ENCODE measurements around the gene AFF4. TPM values are rescaled to one million over a fixed set of nuclear protein-coding genes. Genes with fewer than 3 reads are reported as not detected.
A peak's percentile ranks its signal among the peaks of the same experiment; 100 is the strongest.

Gene AFF4
- total RNA-seq, 1 experiment from 2014 or later, result 55.6 TPM

DNA sequence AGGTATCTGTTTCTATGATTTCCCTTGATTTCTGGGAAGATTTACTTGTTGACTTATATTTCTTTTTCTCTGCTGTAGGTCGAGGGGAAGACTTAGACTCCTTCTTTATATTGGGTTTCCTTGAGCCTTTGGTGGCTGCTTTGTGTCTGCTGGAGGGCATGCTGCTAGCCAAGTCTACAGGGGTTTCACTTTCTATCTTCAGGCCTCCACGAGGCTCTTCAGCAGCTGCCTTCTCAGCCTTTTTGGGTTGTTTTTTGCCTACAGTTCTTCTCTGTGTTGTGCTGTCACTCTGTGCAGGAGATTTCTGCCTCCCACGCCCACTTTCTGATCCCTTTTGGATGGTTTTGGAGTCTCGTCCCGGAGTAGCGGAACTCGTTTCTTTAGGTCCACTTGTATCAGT, 66.7 kb downstream of the AFF4 start:
- Histone ChIP-seq H3K27me3 (replicated peaks) (no peaks in the 10 kb centered on the region), H3K27ac (no peak overlapping the region), H3K9me3 (replicated peaks) (no peaks in the 10 kb centered on the region), H3K4me1 (replicated peaks) (no peaks in the 10 kb centered on the region), H3K36me3 (peaks cover 100% of the 10 kb centered on the region), H3K4me3 (no peak overlapping the region)
- no peak for DNase-seq (ENCODE audit: low read depth in 1 of 2, low spot score in 2 of 2)

DNA sequence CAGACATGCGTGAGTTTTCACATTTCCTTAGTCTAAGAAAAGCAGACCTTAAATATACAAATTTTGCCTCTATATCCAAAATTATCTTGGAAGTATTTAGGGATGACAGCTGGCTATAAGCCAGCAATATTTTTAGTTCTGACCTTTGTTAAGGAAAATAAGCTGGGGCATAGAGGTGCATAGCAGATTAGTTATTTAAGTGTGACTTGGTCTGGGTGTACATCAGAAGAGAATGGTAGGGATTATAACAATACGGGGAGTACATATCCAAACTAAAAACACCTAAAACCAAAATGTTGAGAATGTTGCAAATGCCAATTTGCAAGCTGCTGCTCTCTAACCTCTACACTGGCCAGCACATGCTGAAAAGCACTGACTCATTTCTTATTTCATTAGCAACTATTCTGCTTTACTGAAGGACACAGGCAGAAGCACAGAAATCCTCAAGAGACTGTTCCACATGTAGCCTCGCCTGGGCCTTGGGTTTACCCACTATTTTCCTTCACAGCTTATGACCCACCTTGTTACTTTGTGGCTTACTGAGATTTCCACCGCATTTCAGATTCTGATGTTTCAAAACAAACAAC, 67.6 kb downstream of the AFF4 start:
- Histone ChIP-seq H3K9me3 (replicated peaks) (no peaks in the 10 kb centered on the region), H3K36me3 (peaks cover 98% of the 10 kb centered on the region), H3K4me3 (no peak overlapping the region), H3K27me3 (replicated peaks) (no peaks in the 10 kb centered on the region), H3K27ac (no peak overlapping the region), H3K4me1 (replicated peaks) (no peaks in the 10 kb centered on the region)
- no peak for DNase-seq (ENCODE audit: low read depth in 1 of 2, low spot score in 2 of 2)

DNA sequence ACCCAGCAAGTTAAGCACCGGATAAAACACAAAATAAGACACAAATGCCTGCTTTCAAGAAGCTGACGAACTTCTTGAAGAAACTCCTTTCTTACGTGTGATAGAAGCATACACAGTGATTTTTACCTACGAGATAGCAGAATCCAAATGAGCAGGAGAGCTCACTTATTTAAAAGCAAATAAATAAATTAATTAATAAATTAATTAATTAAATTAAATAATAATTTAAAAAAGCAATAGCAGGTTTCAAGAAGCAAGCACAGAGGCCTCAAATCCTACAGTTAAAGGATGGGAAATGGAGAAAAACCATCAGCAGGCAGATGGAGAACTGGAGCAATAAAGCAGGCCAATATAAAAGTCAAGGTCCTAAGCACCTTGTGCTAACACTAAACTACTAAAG, 72.6 kb downstream of the AFF4 start:
- Histone ChIP-seq H3K4me1 (replicated peaks) (no peaks in the 10 kb centered on the region), H3K27ac (no peak overlapping the region), H3K4me3 (no peak overlapping the region), H3K27me3 (replicated peaks) (no peaks in the 10 kb centered on the region), H3K9me3 (replicated peaks) (no peaks in the 10 kb centered on the region), H3K36me3 (peaks cover 95% of the 10 kb centered on the region)
- DNase-seq (ENCODE audit: low read depth in 1 of 2, low spot score in 2 of 2), result no peak

DNA sequence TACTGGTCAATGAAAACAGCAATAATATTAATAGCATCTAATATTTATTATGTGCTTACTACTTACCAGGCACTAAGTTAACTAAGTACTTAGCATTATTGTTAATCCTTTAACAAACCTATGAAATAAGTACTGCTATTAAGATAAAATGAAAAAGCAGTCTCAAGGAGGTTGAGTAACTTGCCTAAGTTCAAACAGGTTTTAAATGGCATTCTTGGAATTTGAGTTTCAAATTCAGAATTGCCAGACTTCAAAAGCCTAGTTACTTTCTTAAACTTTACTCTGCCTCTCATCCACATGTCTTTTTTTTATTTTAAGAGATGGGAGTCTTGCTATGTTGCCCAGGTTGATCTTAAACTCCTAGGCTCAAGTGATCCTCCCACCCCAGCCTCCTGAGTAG, 73.9 kb downstream of the AFF4 start:
- Histone ChIP-seq H3K36me3 (peaks cover 91% of the 10 kb centered on the region), H3K4me3 (no peak overlapping the region), H3K9me3 (replicated peaks) (no peaks in the 10 kb centered on the region), H3K27ac (no peak overlapping the region), H3K27me3 (replicated peaks) (no peaks in the 10 kb centered on the region), H3K4me1 (replicated peaks) (no peaks in the 10 kb centered on the region)
- DNase-seq (ENCODE audit: low read depth in 1 of 2, low spot score in 2 of 2), result no peak

DNA sequence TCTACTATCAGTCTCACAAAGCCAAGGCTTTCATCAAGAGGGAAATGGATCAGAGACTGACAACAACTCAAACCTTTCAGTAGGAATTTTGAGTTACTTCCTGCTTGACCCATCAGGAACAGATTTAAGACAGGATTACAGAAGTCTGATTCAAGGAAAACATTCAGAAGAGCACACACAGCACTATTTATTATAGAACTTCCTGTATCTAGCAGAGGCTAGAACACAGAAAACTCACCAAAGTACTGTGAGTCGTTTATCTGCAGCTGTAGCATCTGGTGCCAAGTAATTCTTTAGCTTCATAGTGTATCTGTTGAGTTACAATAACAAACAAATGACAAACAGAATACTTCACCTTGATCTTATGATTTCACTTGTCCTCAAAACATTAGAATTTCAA, 76.2 kb downstream of the AFF4 start:
- H3K36me3 ChIP-seq, result peaks cover 91% of the 10 kb centered on the region
- H3K27me3 ChIP-seq (replicated peaks), result no peaks in the 10 kb centered on the region
- H3K4me3 ChIP-seq, result no peak overlapping the region
- DNase-seq (ENCODE audit: low read depth in 1 of 2, low spot score in 2 of 2), result no peak
- H3K9me3 ChIP-seq (replicated peaks), result no peaks in the 10 kb centered on the region
- H3K4me1 ChIP-seq (replicated peaks), result no peaks in the 10 kb centered on the region
- H3K27ac ChIP-seq, result no peak overlapping the region

DNA sequence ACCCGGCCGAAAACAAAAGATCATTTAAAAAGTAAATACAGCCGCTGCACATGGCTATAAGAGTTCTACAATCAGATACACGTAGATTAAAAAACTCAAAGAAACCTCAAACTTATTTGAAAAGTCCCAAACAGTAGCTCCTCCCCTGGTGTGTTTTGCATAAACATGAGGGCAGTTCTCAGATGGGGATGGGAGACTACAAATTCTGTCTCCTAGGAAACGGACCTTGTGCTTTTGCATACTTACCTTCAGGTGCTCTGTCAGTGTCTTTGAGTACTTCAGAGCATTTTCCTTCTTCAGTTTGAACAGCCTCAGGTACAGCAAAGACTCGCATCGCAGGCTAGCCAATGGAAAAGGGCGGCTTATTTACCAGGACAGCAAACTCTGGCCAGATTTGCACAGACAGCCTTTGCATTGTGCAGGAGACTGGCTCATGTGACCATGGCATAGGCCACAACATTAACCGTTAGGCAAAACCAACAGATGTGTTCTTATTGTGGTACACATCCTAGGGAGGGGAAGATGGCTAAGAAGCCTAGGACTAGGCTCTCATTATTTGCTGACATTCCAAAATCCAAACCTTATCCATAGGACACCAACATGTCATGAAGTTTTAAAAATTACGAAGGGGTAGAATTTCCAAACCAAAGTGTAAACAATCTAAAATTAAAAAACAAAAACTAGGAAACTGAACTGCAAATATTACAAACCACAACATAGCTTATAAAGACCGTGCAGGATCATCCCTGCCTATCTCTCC, 77.2 kb downstream of the AFF4 start:
- H3K4me3 ChIP-seq, result no peak overlapping the region
- no peak for DNase-seq (ENCODE audit: low read depth in 1 of 2, low spot score in 2 of 2)
- H3K9me3 ChIP-seq (replicated peaks), result no peaks in the 10 kb centered on the region
- peaks cover 89% of the 10 kb centered on the region for H3K36me3 ChIP-seq
- no peaks in the 10 kb centered on the region for H3K27me3 ChIP-seq (replicated peaks)
- no peak overlapping the region for H3K27ac ChIP-seq
- no peaks in the 10 kb centered on the region for H3K4me1 ChIP-seq (replicated peaks)

DNA sequence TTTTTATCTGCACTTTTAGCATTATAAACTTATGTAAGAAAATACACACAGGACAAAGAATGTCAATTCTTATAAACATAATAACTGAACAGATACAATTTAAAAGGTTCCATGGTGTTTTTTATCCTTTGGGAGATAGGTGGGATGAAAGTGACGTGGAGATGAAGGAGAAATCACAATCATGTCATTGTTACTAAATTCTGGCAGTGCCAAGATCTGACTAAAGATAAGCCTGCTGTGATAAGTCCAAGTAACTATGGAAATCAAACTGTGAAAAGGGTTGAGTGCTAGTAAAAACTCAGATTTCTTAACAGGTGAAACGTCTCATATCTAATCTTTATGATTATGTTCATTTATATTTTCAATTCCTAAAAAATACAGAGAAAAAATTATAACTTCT, 78.9 kb downstream of the AFF4 start:
- Histone ChIP-seq H3K4me3 (no peak overlapping the region), H3K27ac (no peak overlapping the region), H3K27me3 (replicated peaks) (no peaks in the 10 kb centered on the region), H3K4me1 (replicated peaks) (no peaks in the 10 kb centered on the region), H3K9me3 (replicated peaks) (no peaks in the 10 kb centered on the region), H3K36me3 (peaks cover 94% of the 10 kb centered on the region)
- DNase-seq (ENCODE audit: low read depth in 1 of 2, low spot score in 2 of 2), result no peak

DNA sequence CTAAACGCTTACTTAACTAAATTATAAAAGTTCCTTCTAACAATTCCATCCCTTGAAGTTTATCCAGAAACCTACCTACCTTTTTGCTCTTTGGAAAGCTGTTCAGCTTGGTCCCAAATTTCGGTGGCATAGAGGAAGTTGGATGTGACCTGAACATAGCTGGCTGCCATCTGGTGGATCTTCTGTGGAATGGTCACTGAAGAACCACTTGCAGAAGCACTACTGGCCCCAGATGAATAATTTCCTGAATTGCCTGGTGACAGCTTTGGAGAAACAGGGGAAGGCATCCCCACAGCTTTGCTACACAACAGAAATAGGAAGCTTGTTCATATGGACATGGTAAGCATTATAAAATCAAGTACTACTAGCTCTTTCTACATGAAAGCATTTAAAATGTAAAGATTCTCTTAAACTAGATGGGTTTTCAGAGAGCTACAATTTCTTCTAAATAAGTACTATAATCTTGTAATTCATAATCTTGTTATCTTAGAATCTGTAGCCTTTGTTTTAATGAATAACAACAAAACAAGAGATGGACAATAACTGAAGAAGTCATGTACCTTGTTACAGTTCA, 80.1 kb downstream of the AFF4 start:
- Histone ChIP-seq H3K4me3 (no peak overlapping the region), H3K4me1 (replicated peaks) (no peaks in the 10 kb centered on the region), H3K27me3 (replicated peaks) (no peaks in the 10 kb centered on the region), H3K9me3 (replicated peaks) (no peaks in the 10 kb centered on the region), H3K27ac (no peak overlapping the region), H3K36me3 (peaks cover 94% of the 10 kb centered on the region)
- peak; percentile 63 to 72 for DNase-seq (ENCODE audit: low read depth in 1 of 2, low spot score in 2 of 2)

DNA sequence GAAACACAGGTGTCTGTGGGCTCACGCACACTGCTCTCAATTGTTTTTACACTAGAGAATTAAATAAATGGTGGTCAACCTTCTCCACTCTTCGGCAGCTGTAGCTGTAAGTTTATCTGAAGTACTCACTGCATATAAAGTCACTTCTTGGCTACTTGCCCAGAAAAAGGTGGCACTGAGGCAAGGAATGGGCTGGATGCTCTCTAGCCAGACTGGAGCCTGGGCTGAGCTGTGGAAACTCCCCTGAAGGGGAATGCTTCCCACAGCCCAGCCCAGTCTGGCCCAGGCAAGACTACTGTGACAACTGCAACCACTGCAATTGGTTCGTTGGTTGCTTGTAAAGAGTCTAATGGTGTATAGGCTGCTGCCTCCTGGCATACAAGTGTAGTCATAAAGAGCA, 85.5 kb downstream of the AFF4 start:
- H3K9me3 ChIP-seq (replicated peaks), result no peaks in the 10 kb centered on the region
- H3K4me1 ChIP-seq (replicated peaks), result 0 out of 2 replicates have a peak, but pooled peaks cover 3% of the 10 kb centered on the region
- no peak overlapping the region for H3K27ac ChIP-seq
- no peaks in the 10 kb centered on the region for H3K27me3 ChIP-seq (replicated peaks)
- H3K4me3 ChIP-seq, result no peak overlapping the region
- peak in 1 of 2 experiments; percentile 26 for DNase-seq (ENCODE audit: low read depth in 1 of 2, low spot score in 2 of 2)
- peaks cover 91% of the 10 kb centered on the region for H3K36me3 ChIP-seq

DNA sequence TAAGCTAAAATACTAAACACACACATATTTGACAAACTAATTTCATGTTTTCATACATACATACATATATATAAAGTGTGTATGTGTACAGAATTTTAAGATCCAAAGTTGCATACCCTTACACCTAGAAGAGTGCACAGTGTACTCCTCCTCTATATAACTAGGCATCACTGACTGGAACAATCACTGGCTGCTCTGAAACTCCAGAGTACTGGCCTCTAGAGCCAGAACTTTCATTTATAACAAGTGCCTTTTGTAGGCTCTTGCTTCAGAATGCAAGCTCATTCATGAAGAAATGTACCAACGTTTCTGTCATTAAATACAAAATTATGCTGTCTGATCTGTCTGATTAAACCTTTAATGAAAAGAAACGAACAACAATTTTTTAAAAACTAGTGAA, 86.0 kb downstream of the AFF4 start:
- peaks cover 91% of the 10 kb centered on the region for H3K36me3 ChIP-seq
- 0 out of 2 replicates have a peak, but pooled peaks cover 3% of the 10 kb centered on the region for H3K4me1 ChIP-seq (replicated peaks)
- H3K4me3 ChIP-seq, result no peak overlapping the region
- DNase-seq (ENCODE audit: low read depth in 1 of 2, low spot score in 2 of 2), result no peak
- H3K9me3 ChIP-seq (replicated peaks), result no peaks in the 10 kb centered on the region; the same call in 1 of the 2 replicates
- H3K27me3 ChIP-seq (replicated peaks), result no peaks in the 10 kb centered on the region
- H3K27ac ChIP-seq, result no peak overlapping the region

DNA sequence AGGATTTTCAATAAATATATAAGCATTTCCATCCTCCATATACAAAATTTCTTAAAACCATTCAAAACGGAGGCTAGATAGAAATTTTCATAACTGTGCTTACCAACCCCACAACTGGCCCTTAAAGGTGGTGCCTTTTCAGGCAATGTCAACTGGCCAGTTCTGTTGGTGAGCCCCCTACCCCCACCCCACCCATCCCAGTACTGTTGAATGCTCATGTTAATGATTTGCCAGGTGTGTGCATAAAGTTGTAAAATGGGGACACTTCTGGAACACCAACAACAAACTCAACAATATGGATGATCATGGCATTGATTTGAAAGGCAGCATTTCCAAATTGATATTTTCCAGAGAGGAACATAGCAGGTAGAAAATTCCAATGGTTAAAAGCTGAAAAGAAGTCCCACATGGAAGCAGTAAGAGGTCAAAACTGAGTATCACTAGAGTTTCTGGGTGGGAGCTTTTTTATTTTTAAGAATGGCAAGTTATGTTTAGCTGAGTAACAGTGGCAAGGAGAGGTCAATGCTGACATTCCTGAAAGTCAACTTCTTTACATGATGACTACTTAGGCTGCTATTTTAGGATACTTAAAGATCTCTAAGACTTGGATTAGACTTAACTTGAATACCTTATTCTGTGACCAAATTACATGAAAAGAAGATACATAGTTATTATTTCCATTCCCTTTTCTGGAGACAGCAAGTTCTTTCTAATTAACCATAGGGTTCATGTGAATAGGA, 87.2 kb downstream of the AFF4 start:
- H3K4me3 ChIP-seq, result no peak overlapping the region
- H3K4me1 ChIP-seq (replicated peaks), result 0 out of 2 replicates have a peak, but pooled peaks cover 3% of the 10 kb centered on the region
- DNase-seq (ENCODE audit: low read depth in 1 of 2, low spot score in 2 of 2), result no peak
- H3K27me3 ChIP-seq (replicated peaks), result no peaks in the 10 kb centered on the region
- H3K27ac ChIP-seq, result no peak overlapping the region
- no peaks in the 10 kb centered on the region; the same call in 1 of the 2 replicates for H3K9me3 ChIP-seq (replicated peaks)
- peaks cover 93% of the 10 kb centered on the region for H3K36me3 ChIP-seq

DNA sequence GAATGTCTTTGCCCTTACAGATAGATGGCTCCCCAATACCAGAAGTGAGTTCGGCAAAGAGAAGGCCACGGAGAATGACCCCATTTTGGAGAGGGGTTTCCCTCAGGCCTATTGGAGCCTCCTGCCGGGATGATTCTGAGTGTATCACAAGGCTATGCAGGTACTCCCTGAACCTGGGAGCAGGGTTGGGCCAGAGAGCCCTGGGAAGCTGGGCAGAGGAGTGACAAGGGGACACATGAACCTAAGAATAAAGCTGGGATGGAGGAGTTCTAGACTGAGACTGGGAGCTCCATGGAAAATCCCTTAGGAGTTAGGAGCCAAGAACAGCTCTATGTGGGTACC, 89.5 kb downstream of the AFF4 start:
- peaks cover 90% of the 10 kb centered on the region for H3K36me3 ChIP-seq
- no peak overlapping the region for H3K4me3 ChIP-seq
- no peak for DNase-seq (ENCODE audit: low read depth in 1 of 2, low spot score in 2 of 2)
- no peaks in the 10 kb centered on the region for H3K27me3 ChIP-seq (replicated peaks)
- no peaks in the 10 kb centered on the region; the same call in 1 of the 2 replicates for H3K9me3 ChIP-seq (replicated peaks)
- 0 out of 2 replicates have a peak, but pooled peaks cover 3% of the 10 kb centered on the region for H3K4me1 ChIP-seq (replicated peaks)
- H3K27ac ChIP-seq, result no peak overlapping the region

DNA sequence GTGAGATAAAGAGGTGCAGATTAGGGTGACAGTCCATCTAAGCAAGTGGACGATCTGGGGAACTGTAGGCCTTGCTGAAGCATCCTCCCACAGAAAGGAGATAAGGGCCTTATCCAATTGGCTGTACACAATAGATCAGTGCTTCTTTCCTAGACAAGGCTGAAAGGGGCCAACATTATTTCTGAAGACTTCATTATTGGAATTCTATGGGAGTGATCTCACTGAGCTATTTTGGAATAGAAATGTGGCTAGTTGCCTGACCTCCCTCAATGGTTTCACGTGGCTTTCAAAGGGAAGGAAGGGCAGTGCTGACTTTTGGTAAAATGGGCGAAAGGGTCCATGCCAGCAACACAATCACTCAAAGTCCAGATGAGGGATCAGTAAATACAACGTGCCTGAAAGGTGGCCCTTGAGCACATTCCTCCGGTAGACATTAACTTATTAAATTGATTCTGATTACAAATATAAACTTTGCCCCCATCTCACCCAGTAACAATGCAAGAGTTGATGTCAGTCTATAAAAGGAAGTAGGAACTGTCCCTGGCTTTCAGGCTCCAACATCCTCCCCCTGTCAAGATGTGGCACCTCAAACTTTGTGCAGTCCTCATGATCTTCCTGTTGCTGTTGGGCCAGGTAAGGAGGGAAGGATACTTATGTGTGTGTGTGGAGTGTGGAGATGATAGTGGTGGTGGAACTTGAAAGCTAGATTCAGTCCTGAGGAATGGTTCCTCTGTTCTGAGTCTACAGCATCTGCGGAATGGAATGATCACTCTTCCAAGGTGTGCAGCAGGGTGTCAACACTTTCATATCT, 90.1 kb downstream of the AFF4 start, which contains the start of gene LEAP2:
Gene LEAP2, plus strand, starts transcription at position 550 of the 811 bp plus-strand sequence. Its CDS starts 27 bp downstream, at position 577.
- DNase-seq (ENCODE audit: low read depth in 1 of 2, low spot score in 2 of 2), result no peak
- peaks cover 90% of the 10 kb centered on the region for H3K36me3 ChIP-seq
- no peaks in the 10 kb centered on the region; the same call in 1 of the 2 replicates for H3K9me3 ChIP-seq (replicated peaks)
- no peak within 1 kb of the TSS for H3K4me3 ChIP-seq
- H3K27ac ChIP-seq, result no peak within 1 kb of the TSS
- H3K27me3 ChIP-seq (replicated peaks), result no peaks in the 10 kb centered on the region
- H3K4me1 ChIP-seq (replicated peaks), result 0 out of 2 replicates have a peak, but pooled peaks cover 3% of the 10 kb centered on the region

All from SJSA1 (cell line).